ENCODE measurements around the gene MAD1L1.

DNA sequence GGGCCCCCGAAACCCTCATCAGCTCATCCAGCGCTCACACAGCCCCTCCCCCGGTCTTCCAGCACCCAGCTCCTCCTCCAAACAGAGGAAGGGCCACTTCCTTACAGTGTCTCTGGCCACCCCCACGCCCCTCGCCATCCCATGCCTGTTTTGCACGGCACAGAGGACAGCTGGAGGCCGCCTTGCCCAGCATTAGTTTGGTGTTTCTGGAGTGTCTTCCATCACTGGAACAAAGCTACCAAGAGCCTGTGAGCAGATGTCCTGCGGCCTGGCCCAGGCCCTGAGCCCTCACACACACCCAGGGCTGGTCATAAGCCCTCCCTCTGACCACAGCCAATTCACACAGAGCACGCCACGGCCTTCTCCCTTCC, 82.3 kb downstream of the MAD1L1 start:
- TF ChIP-seq, protein P1, sequence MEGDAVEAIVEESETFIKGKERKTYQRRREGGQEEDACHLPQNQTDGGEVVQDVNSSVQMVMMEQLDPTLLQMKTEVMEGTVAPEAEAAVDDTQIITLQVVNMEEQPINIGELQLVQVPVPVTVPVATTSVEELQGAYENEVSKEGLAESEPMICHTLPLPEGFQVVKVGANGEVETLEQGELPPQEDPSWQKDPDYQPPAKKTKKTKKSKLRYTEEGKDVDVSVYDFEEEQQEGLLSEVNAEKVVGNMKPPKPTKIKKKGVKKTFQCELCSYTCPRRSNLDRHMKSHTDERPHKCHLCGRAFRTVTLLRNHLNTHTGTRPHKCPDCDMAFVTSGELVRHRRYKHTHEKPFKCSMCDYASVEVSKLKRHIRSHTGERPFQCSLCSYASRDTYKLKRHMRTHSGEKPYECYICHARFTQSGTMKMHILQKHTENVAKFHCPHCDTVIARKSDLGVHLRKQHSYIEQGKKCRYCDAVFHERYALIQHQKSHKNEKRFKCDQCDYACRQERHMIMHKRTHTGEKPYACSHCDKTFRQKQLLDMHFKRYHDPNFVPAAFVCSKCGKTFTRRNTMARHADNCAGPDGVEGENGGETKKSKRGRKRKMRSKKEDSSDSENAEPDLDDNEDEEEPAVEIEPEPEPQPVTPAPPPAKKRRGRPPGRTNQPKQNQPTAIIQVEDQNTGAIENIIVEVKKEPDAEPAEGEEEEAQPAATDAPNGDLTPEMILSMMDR (conservative IDR thresholded peaks at IDR 0.05 in 1 of 2, IDR thresholded peaks at IDR 0.05 in 1 of 2; ENCODE audit: low read depth in 1 of 2, low read length in 2 of 2), result no peak
- no peak for TF ChIP-seq EZH2 (IDR thresholded peaks at IDR 0.05; ENCODE audit: low read length, missing control alignments)

All from fibroblast of lung (primary cell).